ENCODE measurements around the gene ABO.
A peak's percentile ranks its signal among the peaks of the same experiment; 100 is the strongest.
"Not testable (repeated sequence)": the region's sequence is repeated elsewhere in the genome, so short reads cannot be mapped to it uniquely, and the experiment has no call there.

ABO gene

DNA sequence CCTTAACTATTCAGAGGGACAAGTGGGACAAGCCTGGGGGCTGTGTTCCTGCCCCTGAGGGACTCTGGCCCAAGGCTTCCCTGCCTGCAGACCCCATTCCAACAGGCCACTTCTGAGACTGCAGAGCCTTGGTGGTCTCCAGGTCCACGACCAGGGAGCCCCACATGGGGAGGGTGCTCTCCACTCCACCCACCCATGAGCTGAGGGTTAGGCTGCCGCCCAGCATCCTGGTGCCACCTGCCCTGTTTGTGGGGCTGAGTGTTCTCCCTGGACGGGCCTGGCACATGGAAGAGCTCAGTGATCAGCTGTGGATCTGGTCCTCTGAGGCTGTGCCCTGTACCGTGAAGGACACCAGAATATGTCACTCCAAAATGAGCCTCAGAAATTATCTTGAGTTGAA is 2.5 kb upstream of the ABO start:
- no peak overlapping the region for H3K27ac Mint-ChIP-seq
- no peaks in the 10 kb centered on the region for H3K36me3 Mint-ChIP-seq (ENCODE audit: low read depth)
- no peak overlapping the region for H3K4me3 Mint-ChIP-seq
- ATAC-seq (no peak), DNase-seq (no peak)
- H3K4me1 Mint-ChIP-seq = peaks cover 4% of the 10 kb centered on the region
- no peaks in the 10 kb centered on the region for H3K9me3 Mint-ChIP-seq
- H3K27me3 Mint-ChIP-seq = peaks cover 46% of the 10 kb centered on the region

DNA sequence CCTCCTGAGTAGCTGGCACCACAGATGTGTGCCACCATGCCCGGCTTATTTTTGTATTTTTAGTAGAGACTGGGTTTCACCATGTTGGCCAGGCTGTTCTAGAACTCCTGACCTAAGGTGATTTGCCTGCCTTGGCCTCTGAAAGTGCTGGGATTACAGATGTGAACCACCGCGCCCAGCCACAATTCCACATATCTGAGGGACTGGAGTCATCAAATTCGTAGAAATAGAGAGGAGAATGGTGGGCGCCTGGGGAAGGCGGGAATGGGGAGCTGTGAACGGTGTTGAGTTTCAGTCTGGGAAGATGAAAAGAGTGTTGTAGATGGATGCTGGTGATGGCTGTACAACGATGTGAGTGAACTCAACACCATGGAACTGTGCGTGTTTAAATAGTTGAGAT is 1.9 kb upstream of the ABO start:
- Mint-ChIP-seq H3K27ac (no peak overlapping the region), H3K36me3 (ENCODE audit: low read depth) (no peaks in the 10 kb centered on the region), H3K9me3 (no peaks in the 10 kb centered on the region), H3K4me1 (peaks cover 4% of the 10 kb centered on the region), H3K4me3 (no peak overlapping the region), H3K27me3 (peaks cover 47% of the 10 kb centered on the region)
- ATAC-seq = no peak
- no peak for DNase-seq

DNA sequence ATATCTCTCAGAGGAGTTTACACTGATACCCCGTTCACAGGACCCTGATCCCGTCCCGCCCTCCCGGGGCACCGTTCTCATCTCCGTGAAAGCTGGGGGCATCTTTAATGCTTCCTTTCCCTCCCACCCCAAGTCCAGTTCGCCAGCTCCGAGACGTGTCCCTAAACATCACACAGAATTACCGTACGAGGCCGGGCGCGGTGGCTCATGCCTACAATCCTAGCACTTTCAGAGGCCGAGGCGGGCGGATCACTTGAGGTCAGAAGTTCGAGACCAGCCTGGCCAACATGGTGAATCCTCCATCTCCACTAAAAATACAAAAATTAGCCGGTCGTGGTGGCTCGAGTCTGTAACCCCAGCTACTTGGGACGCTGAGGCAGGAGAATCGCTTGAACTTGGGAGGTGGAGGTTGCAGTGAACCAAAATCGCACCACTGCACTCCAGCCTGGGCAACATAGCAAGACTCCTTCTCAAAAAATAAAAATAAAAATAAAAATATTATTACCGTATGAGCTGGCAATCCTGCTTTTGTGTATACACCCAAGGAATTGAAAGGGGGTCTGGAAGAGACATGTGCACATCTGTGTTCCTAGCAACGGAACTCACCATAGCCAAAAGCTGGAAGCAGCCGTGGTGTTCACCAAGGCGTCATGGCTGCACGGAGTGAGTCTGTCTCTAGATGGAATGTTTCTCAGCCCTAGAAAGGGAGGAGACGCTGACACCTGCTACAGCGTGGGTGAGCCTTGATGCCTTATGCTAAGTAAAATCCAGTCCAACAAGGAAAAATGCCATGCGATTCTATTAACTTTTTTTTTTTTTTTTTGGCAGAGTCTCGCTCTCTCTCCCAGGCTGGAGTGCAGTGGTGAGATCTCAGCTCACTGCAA is 1.2 kb upstream of the ABO start:
- no peaks in the 10 kb centered on the region for H3K9me3 Mint-ChIP-seq
- DNase-seq (no peak), ATAC-seq (no peak)
- no peak overlapping the region for H3K4me3 Mint-ChIP-seq
- no peak overlapping the region for H3K27ac Mint-ChIP-seq
- no peaks in the 10 kb centered on the region for H3K36me3 Mint-ChIP-seq (ENCODE audit: low read depth)
- H3K27me3 Mint-ChIP-seq = peaks cover 47% of the 10 kb centered on the region
- H3K4me1 Mint-ChIP-seq = peaks cover 4% of the 10 kb centered on the region

DNA sequence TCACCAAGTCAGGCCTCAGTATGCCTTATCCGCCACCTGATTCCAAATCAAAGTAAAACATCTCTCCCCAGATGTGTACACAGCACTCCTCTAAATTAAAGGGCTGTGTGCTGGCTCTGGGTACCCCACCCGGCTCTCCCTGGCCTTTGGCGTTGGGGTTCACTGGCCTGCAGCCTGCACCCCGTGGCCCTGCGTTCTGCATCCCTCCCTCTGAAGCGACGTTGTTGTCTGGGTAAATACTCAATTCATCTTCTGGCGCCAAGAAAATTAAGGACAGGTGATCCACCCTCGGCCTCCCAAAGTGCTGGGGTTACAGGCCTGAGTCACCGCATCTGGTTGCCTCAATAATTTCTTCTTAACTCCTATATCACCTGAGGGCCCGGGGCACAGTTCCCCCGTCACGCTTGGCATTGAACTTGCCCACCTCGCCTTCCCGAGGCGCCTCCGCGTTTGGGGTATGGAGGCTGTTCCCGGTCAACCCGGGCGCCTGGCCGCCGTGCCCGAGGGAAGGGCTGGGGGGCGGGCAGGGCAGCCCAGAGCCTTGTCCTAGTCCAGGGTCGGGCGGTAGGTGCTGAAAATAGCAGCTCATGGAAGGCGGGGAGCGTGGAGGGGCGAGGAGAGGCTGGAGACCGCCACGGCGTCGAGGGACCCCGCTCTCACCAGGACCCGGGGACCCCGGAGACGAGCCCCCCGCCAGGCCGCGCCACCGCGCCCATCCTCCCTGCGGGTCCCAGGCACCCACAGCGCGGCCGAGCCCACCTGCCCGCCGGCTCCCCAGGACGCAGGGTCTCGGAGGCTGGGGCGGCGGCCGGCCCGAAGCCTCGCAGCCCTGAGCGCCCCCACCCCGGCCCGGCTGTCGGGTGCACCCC is 531 bp downstream of the ABO start:
- peak; percentile 24 for ATAC-seq
- no peak for DNase-seq

DNA sequence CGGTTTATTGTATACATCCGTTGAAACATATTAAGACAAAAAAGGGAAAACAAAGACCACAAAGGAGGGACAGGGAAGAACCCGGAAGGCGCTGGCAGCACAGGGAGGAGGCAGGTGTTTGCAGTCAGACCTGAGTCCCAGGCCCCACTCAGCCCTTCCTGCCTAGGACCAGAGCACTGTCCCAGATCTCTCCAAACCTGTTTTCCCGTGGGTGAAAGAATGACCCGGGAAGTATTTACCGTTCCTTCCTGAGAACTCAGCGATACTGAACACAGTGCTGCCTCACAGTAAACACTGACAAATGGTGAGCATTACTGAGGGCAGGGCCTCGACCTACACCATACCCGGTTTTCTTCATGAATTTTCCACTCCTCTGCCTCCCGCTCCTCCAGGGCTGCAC is 1.2 kb downstream of the ABO start:
- Mint-ChIP-seq H3K9me3 (no peaks in the 10 kb centered on the region), H3K27ac (no peak overlapping the region), H3K27me3 (peaks cover 52% of the 10 kb centered on the region), H3K36me3 (ENCODE audit: low read depth) (no peaks in the 10 kb centered on the region), H3K4me1 (peaks cover 4% of the 10 kb centered on the region), H3K4me3 (no peak overlapping the region)
- ATAC-seq = no peak
- no peak for DNase-seq

More for the DNA sequence above, 531 bp downstream of the ABO start:
- H3K4me3 Mint-ChIP-seq = no peak overlapping the region
- no peak overlapping the region for H3K27ac Mint-ChIP-seq
- no peaks in the 10 kb centered on the region for H3K36me3 Mint-ChIP-seq (ENCODE audit: low read depth)
- peaks cover 47% of the 10 kb centered on the region for H3K27me3 Mint-ChIP-seq
- H3K9me3 Mint-ChIP-seq = no peaks in the 10 kb centered on the region
- peaks cover 4% of the 10 kb centered on the region for H3K4me1 Mint-ChIP-seq

DNA sequence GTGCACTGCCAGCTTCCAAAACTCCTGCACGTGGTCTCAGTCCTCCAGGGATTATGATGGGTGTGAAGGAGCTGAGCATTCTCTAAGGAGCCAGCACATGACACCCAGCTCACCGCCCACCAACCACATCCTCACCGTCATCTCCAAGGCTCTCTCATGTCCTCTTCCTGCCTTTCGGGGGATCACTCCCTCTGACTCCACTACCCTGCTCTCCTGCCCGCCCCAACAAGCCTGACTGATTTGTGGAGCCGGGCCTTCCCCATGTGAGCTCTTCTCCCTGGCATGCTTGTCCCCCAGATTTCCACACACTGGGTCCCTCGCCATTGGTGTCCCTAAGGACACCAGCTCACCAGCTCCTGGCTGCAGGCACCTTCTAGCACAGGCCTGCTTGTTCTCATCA is 1.9 kb downstream of the ABO start:
- Mint-ChIP-seq H3K27ac (no peak overlapping the region), H3K36me3 (ENCODE audit: low read depth) (no peaks in the 10 kb centered on the region), H3K27me3 (peaks cover 56% of the 10 kb centered on the region), H3K4me1 (peaks cover 4% of the 10 kb centered on the region), H3K4me3 (no peak overlapping the region), H3K9me3 (no peaks in the 10 kb centered on the region)
- no peak for ATAC-seq
- no peak for DNase-seq

DNA sequence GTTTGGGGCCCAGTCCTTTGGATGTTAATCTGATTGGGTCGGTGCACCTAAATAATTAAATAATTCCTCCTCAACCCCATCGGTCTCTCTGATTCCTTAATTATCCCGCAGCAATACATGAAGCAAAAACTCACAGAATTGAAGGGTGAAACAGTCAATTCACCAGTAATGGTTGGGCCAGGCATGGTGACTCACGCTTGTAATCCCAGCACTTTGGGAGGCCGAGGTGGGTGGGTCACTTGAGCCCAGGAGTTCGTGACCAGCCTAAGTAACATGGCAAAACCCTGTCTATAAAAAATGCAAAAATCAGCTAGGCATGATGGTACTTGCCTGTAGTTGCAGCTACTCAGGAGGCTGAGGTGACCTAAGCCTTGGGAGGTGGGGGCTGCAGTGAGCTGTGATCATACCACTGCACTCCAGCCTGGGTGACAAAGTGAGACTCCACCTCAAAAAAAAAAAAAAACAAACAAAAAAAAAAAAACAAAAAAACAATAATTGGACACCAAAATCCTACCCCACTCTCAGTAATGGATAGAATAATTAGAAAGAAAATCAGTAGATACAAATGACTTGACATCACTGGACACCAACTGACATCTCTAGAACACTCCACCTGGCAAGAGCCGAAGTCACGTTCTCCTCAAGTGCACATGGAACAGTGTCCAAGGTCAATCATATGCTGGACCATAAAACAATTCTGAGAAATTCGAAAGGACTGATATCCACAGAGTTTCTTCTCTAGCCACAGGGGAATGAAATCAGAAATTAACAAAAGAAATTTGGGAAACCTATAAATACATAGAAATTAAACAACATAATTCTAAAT is 5.3 kb downstream of the ABO start:
- Mint-ChIP-seq H3K27me3 (peaks cover 40% of the 10 kb centered on the region), H3K27ac (no peak overlapping the region)
- ATAC-seq = no peak

DNA sequence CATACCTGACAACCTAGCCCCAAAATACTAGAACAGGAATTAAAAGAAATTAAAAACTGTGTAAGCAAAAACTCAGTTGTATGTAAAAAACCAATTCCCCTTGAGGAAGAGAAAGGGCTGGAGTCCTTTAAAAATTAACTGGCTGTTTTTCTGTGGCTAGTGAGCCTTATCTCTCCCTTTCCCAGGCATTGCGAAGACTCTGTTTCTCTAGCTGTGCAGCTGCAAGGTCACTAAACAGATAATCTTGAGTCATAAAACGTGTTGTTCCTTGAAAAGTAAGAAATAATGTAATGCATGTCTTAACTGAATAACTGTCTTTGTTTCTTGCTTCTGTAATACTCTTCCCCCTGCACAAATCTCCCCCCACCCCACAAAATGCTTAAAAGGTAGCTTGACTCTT is 5.9 kb downstream of the ABO start:
- not testable (repeated sequence) for DNase-seq; H3K4me3 Mint-ChIP-seq; ATAC-seq; H3K27ac Mint-ChIP-seq; H3K36me3 Mint-ChIP-seq (ENCODE audit: low read depth); H3K9me3 Mint-ChIP-seq; H3K4me1 Mint-ChIP-seq
- H3K27me3 Mint-ChIP-seq = peaks cover 37% of the 10 kb centered on the region

More for the DNA sequence above, 5.3 kb downstream of the ABO start:
- H3K36me3 Mint-ChIP-seq (ENCODE audit: low read depth) = no peaks in the 10 kb centered on the region
- H3K4me3 Mint-ChIP-seq = no peak overlapping the region
- no peaks in the 10 kb centered on the region for H3K4me1 Mint-ChIP-seq
- no peaks in the 10 kb centered on the region for H3K9me3 Mint-ChIP-seq
- DNase-seq = no peak

DNA sequence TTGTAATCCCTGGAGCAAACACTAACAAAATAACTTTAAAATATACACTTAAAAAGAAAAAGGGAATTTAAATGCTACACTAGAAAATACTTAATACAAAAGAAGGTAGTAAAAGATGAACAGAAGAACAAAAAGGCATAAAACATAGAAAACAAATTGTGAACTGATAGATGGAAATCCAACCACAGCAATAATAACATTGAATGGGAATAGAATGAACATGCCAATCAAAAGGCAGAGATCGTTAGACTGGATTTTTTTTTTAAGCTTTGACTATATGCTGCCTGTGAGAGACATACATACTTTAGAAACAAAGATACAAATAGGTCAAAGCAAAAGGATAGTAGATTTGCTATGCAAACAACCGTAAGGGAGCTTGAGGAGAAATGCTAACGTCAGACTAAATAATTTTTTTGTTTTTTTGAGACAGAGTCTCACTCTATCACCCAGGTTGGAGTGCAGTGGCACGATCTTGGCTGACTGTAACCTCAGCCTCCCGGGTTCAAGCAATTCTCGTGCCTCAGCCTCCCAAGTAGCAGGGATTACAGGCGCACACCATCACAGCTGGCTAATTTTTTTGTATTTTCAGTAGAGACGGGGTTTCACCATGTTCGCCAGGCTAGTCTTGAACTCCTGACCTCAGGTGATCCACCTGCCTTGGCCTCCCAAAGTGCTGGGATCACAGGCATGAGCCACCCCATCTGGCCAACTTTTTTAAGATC is 6.5 kb downstream of the ABO start:
- no peak for ATAC-seq
- Mint-ChIP-seq H3K27ac (no peak overlapping the region), H3K9me3 (no peaks in the 10 kb centered on the region), H3K4me1 (no peaks in the 10 kb centered on the region), H3K4me3 (no peak overlapping the region), H3K27me3 (peaks cover 31% of the 10 kb centered on the region), H3K36me3 (ENCODE audit: low read depth) (no peaks in the 10 kb centered on the region)
- DNase-seq = no peak

DNA sequence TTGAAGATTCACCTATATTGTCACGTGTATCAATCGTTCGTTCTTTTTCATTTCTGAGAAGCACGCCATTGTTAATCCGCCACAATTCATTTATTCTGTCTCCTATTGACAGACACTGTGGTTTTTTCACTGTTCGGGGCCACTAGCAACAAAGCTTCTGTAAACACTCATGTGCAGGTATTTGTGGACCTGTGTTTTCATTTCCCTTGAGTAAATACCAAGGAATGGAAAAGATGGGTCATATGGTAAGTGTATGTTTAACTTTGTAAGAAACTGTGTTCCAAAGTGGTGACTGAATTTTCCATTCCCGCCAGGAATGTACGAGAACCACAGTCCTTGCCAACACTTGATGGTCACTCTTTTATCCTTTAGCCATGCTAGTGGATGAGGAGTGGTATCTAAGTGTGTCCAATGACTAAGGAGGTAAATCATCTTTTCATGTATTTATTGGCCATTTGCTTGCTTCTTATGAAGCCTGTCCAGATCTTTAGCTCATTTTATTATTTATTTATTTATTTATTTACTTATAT is 10.7 kb downstream of the ABO start:
- Mint-ChIP-seq H3K36me3 (ENCODE audit: low read depth) (no peaks in the 10 kb centered on the region), H3K4me1 (no peaks in the 10 kb centered on the region), H3K27ac (no peak overlapping the region), H3K4me3 (no peak overlapping the region), H3K27me3 (peaks cover 14% of the 10 kb centered on the region), H3K9me3 (no peaks in the 10 kb centered on the region)
- ATAC-seq (no peak), DNase-seq (no peak)

DNA sequence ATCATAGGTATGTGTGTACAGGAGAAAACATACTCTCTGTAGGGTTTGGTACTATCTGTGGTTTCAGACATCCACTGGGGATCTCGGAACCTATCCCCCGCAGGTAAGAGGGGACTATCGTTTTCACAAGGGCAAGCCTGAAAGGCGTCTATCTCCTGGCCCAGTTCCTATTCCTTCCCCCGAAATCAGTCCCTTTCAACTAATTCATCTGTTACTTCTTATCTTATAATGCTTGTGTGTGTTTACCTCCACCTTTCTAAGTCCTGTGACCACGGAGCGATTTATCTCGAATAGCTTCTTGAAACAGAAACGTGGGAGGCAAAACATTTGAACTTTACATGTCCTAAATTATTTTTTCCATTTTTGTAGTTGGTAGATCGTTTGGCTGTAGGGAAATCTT is 11.4 kb downstream of the ABO start:
- H3K9me3 Mint-ChIP-seq = no peaks in the 10 kb centered on the region
- no peak overlapping the region for H3K4me3 Mint-ChIP-seq
- DNase-seq = no peak
- peaks cover 8% of the 10 kb centered on the region for H3K27me3 Mint-ChIP-seq
- no peaks in the 10 kb centered on the region for H3K36me3 Mint-ChIP-seq (ENCODE audit: low read depth)
- no peak overlapping the region for H3K27ac Mint-ChIP-seq
- no peaks in the 10 kb centered on the region for H3K4me1 Mint-ChIP-seq
- ATAC-seq = no peak

DNA sequence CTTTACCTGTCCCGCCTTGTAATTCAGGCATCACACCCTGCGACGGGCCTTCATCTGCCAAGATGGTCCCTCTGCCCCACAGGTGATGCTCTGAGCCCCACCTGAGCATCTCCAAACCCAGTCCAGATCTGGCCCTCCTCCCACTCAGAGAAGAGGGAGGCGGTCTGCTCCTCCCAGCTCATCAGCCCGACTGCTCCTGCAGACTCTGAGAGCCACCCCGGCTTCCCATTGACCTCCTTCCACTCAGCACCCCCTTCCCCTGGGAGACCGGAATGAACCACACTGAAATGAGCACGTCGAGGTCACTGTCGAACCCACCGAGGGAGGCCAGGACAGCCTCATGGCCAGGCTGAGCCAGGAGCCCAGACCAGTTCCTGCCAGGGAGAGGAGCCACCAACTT is 12.8 kb downstream of the ABO start:
- no peak overlapping the region for H3K27ac Mint-ChIP-seq
- no peaks in the 10 kb centered on the region for H3K4me1 Mint-ChIP-seq
- DNase-seq (no peak), ATAC-seq (no peak)
- peaks cover 2% of the 10 kb centered on the region for H3K27me3 Mint-ChIP-seq
- no peaks in the 10 kb centered on the region for H3K36me3 Mint-ChIP-seq (ENCODE audit: low read depth)
- H3K9me3 Mint-ChIP-seq = no peaks in the 10 kb centered on the region
- no peak overlapping the region for H3K4me3 Mint-ChIP-seq

DNA sequence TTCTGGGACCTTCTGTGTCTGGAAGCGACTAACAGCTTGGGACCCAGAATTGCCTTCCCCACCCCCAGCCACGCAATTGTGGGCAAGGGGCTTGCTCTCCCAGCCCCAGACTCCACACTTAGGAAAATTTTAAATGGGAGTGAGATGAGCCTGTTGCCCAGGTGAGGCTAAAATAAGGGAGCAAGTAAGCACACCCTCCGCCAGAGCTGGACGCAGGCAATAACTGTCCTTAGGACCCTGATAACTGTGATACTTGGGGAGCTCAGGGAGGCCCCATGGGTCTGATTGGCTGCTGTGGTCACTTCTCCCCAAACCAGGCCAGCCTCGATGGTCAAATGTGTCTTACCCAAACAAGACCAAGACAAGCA is 13.3 kb downstream of the ABO start:
- Mint-ChIP-seq H3K4me1 (no peaks in the 10 kb centered on the region), H3K27me3 (peaks cover 2% of the 10 kb centered on the region), H3K36me3 (ENCODE audit: low read depth) (no peaks in the 10 kb centered on the region), H3K4me3 (no peak overlapping the region), H3K27ac (no peak overlapping the region), H3K9me3 (no peaks in the 10 kb centered on the region)
- DNase-seq (no peak), ATAC-seq (no peak)

Data from activated naive CD8-positive, alpha-beta T cell treated with anti-CD3 and anti-CD28 coated beads, Interleukin-2, amount 50 U/mL, for 24 hours (primary cell).